Thyroid gland (tissue), 4 donors: ENCODE measurements around the gene UBR4.
"Not testable (repeated sequence)": the region's sequence is repeated elsewhere in the genome, so short reads cannot be mapped to it uniquely, and the experiment has no call there.

Experiments used
- POLR2A ChIP-seq, 2 donors: fragments of 450-650 bp; IDR thresholded peaks; one replicate each; pipeline ENCODE4 v1.6.1; 2017; ENCODE audit warnings: antibody characterized with exemption in 2 of 2, mild to moderate bottlenecking in 2 of 2, moderate library complexity in 1 of 2
- TF ChIP-seq, protein P1 (sequence below), 6 experiments: fragments of 200-600 bp in 3 of 6; fragments of 450-650 bp in 3 of 6; sonication (generic) in 3 of 6; IDR thresholded peaks; one replicate each; pipeline ENCODE4 v1.5.1; 2016 to 2019; ENCODE audit warnings: antibody characterized with exemption in 6 of 6, mild to moderate bottlenecking in 2 of 6, inconsistent platforms in 1 of 6, moderate library complexity in 1 of 6

DNA sequence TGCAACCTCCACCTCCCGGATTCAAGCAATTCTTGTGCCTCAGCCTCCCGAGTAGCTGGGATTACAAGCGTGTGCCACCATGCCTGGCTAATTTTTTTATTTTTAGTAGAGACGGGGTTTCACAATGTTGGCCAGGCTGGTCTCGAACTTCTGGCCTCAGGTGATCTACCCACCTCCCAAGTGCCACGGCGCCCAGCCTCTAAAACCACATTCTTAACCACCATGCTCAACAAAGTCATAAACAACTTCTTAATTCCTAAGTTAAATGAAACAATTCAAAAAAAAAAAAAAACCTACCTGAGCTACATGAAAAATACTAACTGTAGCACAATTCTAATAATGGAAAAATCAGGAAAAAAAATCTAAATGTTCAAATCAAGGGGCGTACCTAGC lies 29.8 kb downstream of the UBR4 start:
- TF ChIP-seq, protein P1, sequence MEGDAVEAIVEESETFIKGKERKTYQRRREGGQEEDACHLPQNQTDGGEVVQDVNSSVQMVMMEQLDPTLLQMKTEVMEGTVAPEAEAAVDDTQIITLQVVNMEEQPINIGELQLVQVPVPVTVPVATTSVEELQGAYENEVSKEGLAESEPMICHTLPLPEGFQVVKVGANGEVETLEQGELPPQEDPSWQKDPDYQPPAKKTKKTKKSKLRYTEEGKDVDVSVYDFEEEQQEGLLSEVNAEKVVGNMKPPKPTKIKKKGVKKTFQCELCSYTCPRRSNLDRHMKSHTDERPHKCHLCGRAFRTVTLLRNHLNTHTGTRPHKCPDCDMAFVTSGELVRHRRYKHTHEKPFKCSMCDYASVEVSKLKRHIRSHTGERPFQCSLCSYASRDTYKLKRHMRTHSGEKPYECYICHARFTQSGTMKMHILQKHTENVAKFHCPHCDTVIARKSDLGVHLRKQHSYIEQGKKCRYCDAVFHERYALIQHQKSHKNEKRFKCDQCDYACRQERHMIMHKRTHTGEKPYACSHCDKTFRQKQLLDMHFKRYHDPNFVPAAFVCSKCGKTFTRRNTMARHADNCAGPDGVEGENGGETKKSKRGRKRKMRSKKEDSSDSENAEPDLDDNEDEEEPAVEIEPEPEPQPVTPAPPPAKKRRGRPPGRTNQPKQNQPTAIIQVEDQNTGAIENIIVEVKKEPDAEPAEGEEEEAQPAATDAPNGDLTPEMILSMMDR (IDR thresholded peaks at IDR 0.05) = not testable (repeated sequence)
- TF ChIP-seq POLR2A (IDR thresholded peaks at IDR 0.05) = not testable (repeated sequence)
